DND-41 (cell line): Measurements from ENCODE around the gene ZNF416.

Source experiments
- ATAC-seq: fragments of 200-7000 bp; cut with Tn5 transposase; 3 replicates; pipeline ENCODE4 v1.9.1; 2021; ENCODE audit warnings: low read depth; ENCODE audit not compliant: insufficient read depth
- DNase-seq: peaks from one replicate; pipeline ENCODE4 v3.0.0-alpha.2; 2020
- H2AFZ ChIP-seq: 2 replicates; pipeline ENCODE4 v1.6.0; 2012; ENCODE audit warnings: low read depth, low read length
- H3K27ac ChIP-seq: 2 replicates; pipeline ENCODE4 v1.5.1; 2012; ENCODE audit warnings: low read length, inconsistent platforms
- H3K27me3 ChIP-seq: fragments of 200-600 bp; sonication (generic); 2 replicates; pipeline ENCODE4 v1.6.0; 2012; ENCODE audit warnings: low read length, mild to moderate bottlenecking, inconsistent platforms; ENCODE audit not compliant: insufficient read depth, poor library complexity
- H3K36me3 ChIP-seq: 2 replicates; pipeline ENCODE4 v1.5.1; 2012; ENCODE audit warnings: low read length, inconsistent platforms; ENCODE audit not compliant: insufficient read depth
- H3K4me1 ChIP-seq: 2 replicates; pipeline ENCODE4 v1.5.1; 2012; ENCODE audit warnings: mild to moderate bottlenecking, low read length; ENCODE audit not compliant: insufficient read depth
- H3K4me2 ChIP-seq: 2 replicates; pipeline ENCODE4 v1.6.0; 2012; ENCODE audit warnings: mild to moderate bottlenecking, moderate library complexity, low read length, inconsistent platforms; ENCODE audit not compliant: insufficient read depth
- H3K4me3 ChIP-seq, 2 experiments: fragments of 200-600 bp in 1 of 2; shearing (Covaris generic) in 1 of 2; 2 replicates each; pipeline ENCODE4 v1.5.1; 2012 to 2016; ENCODE audit warnings: inconsistent platforms in 2 of 2, low read length in 2 of 2, mild to moderate bottlenecking in 2 of 2, low read depth in 1 of 2, moderate library complexity in 1 of 2
- H3K79me2 ChIP-seq: 2 replicates; pipeline ENCODE4 v1.6.0; 2012; ENCODE audit warnings: low read length, inconsistent platforms; ENCODE audit not compliant: insufficient read depth
- H3K9ac ChIP-seq: 2 replicates; pipeline ENCODE4 v1.6.0; 2012; ENCODE audit warnings: low read depth, mild to moderate bottlenecking, inconsistent platforms, low read length, moderate library complexity
- H3K9me3 ChIP-seq: 2 replicates; pipeline ENCODE4 v1.5.1; 2012; ENCODE audit warnings: low read length, moderate library complexity, mild to moderate bottlenecking, inconsistent platforms; ENCODE audit not compliant: insufficient read depth, severe bottlenecking
- H4K20me1 ChIP-seq: 2 replicates; pipeline ENCODE4 v1.6.0; 2012; ENCODE audit warnings: low read length; ENCODE audit not compliant: insufficient read depth
- CTCF ChIP-seq: IDR thresholded peaks from 2 replicates; pipeline ENCODE4 v1.5.1; 2012; ENCODE audit warnings: borderline replicate concordance, low read length, moderate library complexity, mild to moderate bottlenecking; ENCODE audit not compliant: poor library complexity, severe bottlenecking; ENCODE audit errors: extremely low read depth
- EZH2 ChIP-seq: IDR thresholded peaks from 3 replicates; pipeline ENCODE4 v1.6.1; 2012; ENCODE audit warnings: borderline replicate concordance, low read depth, mild to moderate bottlenecking, moderate library complexity, low read length, inconsistent platforms; ENCODE audit not compliant: severe bottlenecking

Gene ZNF416

GRCh38 chr19:57606931-57607330 is 28.2 kb upstream of the ZNF416 start:
- Histone ChIP-seq H3K4me1 (no peaks in the 10 kb centered on the region), H3K27me3 (no peaks in the 10 kb centered on the region), H3K4me3 (no peak overlapping the region), H3K9ac (no peak overlapping the region), H2AFZ (no peak overlapping the region), H3K79me2 (peaks cover 18% of the 10 kb centered on the region), H3K4me2 (no peak overlapping the region), H4K20me1 (no peaks in the 10 kb centered on the region), H3K36me3 (peaks cover 66% of the 10 kb centered on the region), H3K9me3 (peaks cover 50% of the 10 kb centered on the region), H3K27ac (no peak overlapping the region)
- no peak for ATAC-seq
- TF ChIP-seq CTCF (no peak), EZH2 (no peak)
- no peak for DNase-seq

GRCh38 chr19:57599761-57600383 is 21.2 kb upstream of the ZNF416 start, which contains the start of gene ZNF530:
ZNF530 (plus strand) TSS chr19:57599885; CDS start chr19:57604346, 4,461 bp downstream.
- peak; percentile 90 for DNase-seq

GRCh38 chr19:57599377-57599760 is 20.7 kb upstream of the ZNF416 start:
- no peak for TF ChIP-seq CTCF
- no peak for TF ChIP-seq EZH2
- Histone ChIP-seq H2AFZ (peak overlapping the region; percentile 85), H3K9ac (peak overlapping the region; percentile 75), H3K27ac (peak overlapping the region; percentile 70), H4K20me1 (no peaks in the 10 kb centered on the region), H3K27me3 (no peaks in the 10 kb centered on the region), H3K36me3 (peaks cover 37% of the 10 kb centered on the region), H3K4me1 (peaks cover 25% of the 10 kb centered on the region), H3K79me2 (peaks cover 48% of the 10 kb centered on the region), H3K4me3 (peak overlapping the region; percentile 36 to 87), H3K9me3 (peaks cover 20% of the 10 kb centered on the region), H3K4me2 (peak overlapping the region; percentile 94)
- ATAC-seq: peak; percentile 53
- no peak for DNase-seq

More at GRCh38 chr19:57599761-57600383, 21.2 kb upstream of the ZNF416 start, which contains the start of gene ZNF530:
- peaks cover 42% of the 10 kb centered on the region for H3K36me3 ChIP-seq
- H2AFZ ChIP-seq: peak within 1 kb of the TSS; percentile 85
- no peaks in the 10 kb centered on the region for H4K20me1 ChIP-seq
- peak within 1 kb of the TSS; percentile 36 to 87 for H3K4me3 ChIP-seq
- H3K27ac ChIP-seq: peak within 1 kb of the TSS; percentile 70
- peak within 1 kb of the TSS; percentile 94 for H3K4me2 ChIP-seq
- peaks cover 24% of the 10 kb centered on the region for H3K9me3 ChIP-seq
- TF ChIP-seq CTCF (no peak), EZH2 (no peak)
- no peaks in the 10 kb centered on the region for H3K27me3 ChIP-seq
- H3K79me2 ChIP-seq: peaks cover 48% of the 10 kb centered on the region
- H3K4me1 ChIP-seq: peaks cover 25% of the 10 kb centered on the region
- ATAC-seq: peak; percentile 98
- peak within 1 kb of the TSS; percentile 75 for H3K9ac ChIP-seq
